Activated CD4-positive, CD25-positive, alpha-beta regulatory T cell treated with anti-CD3 and anti-CD28 coated beads, Interleukin-2, amount 50 U/mL, for 24 hours (primary cell): ENCODE measurements around the gene VBP1.
A peak's percentile ranks its signal among the peaks of the same experiment; 100 is the strongest.
"Not testable (repeated sequence)": the region's sequence is repeated elsewhere in the genome, so short reads cannot be mapped to it uniquely, and the experiment has no call there.

Source experiments
- ATAC-seq, 2 donors: fragments of 150-1000 bp; cut with Tn5 transposase; one replicate each; pipeline ENCODE4 v1.10.0; 2021; ENCODE audit warnings: mild to moderate bottlenecking in 1 of 2, moderate library complexity in 1 of 2

Gene VBP1, protein sequence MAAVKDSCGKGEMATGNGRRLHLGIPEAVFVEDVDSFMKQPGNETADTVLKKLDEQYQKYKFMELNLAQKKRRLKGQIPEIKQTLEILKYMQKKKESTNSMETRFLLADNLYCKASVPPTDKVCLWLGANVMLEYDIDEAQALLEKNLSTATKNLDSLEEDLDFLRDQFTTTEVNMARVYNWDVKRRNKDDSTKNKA

DNA sequence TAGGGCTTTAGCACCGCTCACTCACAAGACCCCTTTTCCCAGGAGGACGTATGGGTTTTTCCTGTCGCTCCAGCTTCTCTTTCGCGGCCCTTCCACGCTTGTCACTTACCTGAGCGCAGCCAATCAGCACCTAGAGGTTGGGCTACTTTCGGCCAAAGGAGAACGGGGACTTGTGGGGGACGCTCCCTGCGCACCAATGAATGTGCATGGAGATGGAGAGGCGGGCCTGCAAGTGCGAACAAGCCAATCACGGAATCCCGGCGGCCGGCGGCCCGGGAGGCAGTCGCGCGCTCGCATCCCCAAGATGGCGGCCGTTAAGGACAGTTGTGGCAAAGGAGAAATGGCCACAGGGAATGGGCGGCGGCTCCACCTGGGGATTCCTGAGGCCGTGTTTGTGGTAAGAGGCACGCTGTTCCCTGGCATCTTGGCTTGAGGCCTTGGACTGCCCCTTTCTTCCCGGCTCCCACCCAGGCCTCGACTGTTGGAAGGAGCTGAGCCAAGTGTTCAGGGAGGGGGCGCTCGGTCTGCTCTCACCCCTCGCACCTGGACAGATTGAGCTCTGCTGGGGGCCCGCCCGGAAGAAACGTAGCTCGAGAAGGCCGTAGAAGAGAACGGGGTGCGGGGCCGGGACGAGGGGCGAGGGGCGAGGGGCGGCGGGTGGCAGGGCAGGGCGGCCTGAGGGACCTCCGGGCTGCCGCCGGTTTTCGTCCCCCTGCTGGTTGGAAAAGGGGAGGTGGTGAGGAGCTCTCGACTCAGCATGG, at the start of gene VBP1:
VBP1 (plus strand) TSS at position 282 of the 761 bp plus-strand sequence; CDS start at position 305, 23 bp downstream.
- peak; percentile 99 for ATAC-seq

DNA sequence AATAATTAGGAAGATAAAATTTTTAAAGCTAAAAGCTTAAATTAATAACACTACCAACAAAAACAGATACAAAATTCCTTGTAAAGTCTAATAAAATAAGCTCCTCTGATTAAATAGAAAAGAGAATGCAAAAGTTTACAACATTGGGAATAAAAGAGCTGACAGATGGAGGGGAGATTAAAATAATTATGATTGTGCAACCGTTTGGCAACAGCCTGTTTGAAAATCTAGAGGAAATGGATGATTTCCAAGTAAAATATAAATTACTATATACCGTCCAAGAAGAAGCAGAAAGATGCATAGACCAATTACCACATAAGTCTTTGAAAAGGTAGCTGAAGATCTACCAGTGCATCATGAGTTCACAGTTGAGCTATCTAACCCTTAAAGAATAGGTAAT, 46.4 kb upstream of the VBP1 start:
- ATAC-seq: no peak

DNA sequence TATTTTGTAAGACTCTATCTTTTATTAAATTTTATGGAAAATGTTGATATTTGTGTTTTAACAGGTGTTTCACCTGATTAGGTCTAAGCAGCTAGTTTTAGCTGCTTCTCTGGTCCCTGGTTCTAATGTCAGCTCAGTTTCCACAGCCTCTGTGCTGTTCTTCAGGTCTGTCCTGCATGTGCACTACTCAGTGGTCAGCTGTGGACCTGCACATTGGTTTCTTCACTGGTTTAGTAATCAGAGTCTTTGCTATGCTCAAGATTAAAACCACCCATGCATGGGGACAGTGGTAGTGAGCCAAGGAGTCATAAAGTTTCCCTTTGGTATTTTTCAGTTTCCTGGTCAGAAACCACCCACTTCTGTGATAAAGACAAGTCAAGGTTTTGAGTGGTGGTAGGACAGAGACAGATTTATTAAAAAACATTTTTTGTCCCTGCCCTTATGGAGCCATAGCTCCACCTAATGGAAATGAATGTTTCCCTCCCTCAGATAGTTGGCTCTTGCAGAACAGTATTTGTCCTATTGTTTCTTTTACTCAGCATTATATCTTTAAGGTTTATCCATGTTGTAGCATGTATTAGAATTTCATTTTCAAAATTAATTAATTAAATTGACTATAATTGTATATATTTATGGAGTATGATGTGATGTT, 36.8 kb upstream of the VBP1 start:
- ATAC-seq: no peak

DNA sequence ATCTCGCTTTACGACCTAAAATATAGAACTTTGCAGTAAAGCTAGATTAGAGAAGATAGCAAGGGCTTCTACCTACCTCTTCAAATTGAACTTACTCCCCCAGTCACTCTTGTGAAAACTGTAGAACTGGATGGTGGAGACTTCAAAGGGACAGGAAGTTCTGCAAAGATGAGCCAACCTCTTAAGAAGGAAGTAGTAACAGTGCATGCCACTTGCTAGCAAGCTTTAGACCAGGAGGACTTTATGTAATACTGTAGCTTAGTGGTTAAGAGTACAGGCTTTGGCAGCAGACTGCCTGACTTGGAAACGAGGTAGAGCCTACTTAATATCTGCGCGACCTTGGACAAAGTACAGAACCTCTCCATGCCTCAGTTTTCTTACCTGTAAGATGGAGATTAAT, 27.5 kb upstream of the VBP1 start:
- ATAC-seq: peak; percentile 58 to 63

DNA sequence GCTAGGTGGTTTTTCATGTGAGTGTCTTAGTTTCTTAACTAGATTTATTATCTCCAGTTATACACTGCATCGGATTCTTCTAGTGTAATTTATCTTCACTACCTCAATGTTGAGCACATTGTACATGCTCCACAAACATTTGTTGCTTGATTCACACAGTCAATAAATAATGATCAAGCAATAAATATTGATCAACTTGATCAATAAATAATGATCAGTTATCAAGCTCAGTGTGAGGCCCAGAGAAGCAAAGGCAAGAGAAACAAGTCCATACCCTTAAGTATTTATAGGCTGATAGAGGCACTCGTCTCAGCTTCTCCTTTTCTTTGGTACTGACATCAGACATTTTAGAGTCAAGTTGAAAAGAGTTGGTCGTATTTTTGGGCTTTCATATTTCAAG, 5.1 kb upstream of the VBP1 start:
- no peak for ATAC-seq

DNA sequence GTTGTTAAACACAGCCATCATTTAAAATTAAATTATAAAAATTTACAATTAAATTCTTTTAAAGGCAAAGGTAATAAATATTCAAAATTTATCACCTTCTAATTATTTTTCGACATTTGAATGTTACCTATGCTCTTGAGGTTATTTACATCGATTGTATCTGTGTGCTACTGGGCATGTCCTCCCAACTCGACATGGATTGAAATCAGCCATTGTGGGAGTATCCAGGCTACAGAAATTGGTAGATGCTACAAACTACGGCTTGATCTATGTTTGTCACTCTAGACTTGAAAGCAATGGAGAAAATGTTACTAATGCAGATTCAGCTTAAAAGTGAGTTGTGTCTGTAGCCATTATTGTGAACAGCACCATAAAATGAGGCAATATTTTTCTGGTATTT, 2.5 kb upstream of the VBP1 start:
- ATAC-seq: no peak

DNA sequence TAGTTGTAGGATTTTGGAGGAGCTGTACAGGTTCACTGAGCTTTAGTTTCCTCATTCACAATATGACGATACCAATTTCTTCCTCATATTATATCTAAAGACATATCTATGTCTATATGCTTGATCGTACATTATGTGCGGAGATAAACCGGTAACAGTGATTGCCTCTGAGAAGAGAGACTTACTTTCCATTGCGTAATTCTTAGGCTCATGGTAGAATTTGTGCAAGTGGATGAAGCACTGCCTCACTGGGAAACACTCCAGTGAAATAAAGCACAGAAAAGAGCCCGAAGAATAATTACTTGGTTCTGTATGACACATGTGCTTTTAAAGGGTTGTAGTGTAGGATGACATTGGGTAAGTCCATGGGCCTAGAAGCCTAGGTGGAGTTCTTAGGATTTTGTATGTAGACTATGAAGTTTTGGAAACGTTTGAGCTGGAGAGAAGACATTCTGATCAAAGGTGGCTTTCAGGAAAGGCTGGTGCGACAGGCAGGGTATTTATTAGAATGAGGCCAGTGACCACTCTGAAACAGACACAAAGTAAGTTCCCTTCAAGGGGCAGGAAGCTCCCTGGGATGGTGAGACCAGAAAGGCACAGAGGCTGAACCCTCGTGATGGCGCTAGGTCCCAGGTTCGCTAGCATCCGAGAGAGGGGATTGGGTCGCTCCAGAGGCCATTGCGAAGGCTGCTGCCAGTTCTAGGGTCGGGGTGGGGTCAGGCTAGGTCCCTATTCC, 649 bp upstream of the VBP1 start:
- peak; percentile 18 to 24 for ATAC-seq

DNA sequence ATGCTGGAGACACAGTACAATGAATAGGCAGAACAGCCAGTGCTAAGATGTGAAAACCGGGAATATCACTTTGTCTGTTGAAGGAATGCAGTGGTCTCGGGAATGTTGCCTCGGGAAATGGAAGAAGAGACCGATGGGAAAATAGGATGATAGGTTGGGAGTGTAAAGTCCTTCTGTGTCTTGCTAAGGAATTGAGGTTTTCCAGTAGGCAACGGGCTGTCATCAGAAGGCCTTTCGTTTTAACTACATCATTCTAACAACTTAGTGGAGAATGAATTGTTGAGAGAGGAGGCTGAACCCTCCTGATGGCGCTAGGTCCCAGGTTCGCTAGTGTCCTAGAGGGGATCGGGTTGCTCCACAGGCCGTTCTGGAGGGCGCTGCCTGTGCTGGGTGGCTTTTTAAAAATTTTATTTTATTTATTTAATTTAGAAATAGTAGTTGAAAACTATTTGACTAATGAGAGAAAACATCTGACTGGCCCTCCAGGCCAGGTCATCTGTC, 730 bp downstream of the VBP1 start:
- ATAC-seq: no peak

DNA sequence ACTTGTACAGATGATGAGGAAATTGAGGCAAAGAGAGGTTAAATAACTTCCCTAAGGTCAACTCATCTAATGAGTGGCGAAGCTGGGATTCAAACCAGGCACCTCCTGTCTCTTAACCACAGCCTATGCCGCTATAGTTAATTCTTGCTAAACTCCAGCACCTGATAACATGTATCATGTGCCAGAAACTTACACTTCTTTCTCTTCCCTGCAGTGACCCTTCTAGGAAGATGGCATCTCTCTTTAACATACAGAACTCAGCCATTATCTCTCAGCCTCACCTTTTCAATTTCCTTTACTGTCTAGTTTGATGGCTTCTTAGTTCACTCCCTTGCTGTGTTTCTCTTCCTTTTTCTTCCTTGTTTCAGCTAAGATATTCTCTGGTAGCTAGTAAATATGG, 2.5 kb downstream of the VBP1 start:
- ATAC-seq: no peak

DNA sequence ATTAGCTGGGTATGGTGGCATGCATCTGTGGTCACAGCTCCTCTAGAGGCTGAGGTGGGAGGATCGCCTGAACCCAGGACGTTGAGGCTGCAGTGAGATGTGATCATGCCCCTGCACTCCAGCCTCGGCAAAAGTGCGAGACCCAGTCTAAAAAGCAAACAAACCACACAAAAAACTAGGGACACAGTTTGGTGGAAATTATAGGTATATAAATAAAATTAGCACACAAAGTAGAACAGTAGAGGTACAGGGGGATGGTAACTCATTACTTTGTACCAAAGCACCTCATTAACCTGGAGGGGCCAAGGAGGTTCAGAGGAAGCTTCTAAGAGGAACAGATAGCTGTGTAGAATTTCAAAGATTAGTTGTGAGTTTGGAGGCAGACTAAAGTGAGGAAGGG, 5.1 kb downstream of the VBP1 start:
- ATAC-seq: no peak

DNA sequence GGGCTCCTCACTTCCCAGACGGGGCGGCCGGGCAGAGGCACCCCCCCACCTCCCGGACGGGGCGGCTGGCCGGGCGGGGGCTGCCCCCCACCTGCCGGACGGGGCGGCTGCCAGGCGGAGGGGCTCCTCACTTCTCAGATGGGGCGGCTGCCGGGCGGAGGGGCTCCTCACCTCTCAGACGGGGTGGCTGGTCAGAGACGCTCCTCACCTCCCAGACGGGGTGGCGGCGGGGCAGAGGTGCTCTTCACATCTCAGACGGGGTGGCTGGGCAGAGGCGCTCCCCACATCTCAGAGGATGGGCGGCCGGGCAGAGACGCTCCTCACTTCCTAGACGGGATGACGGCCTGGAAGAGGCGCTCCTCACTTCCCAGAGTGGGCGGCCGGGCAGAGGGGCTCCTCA, 7.5 kb downstream of the VBP1 start:
- not testable (repeated sequence) for ATAC-seq

DNA sequence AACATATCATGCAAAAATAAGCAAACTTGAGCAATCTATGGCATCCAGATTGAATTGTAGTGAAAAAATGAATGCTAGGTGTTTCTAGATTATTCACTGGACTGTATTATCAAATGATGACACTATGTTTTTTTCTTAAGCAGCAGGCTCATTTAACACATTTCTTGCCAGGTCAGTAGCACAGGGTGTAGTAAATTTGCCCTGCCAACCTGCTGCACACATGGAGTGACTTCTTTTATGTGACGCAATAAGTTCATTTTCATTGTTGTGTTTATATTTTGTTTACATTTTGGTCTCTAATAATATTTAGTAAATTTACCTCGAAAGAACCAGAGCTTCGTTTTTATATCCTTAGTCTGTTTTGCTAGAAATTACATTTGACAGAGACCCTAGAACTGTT, 9.5 kb downstream of the VBP1 start:
- ATAC-seq: no peak

DNA sequence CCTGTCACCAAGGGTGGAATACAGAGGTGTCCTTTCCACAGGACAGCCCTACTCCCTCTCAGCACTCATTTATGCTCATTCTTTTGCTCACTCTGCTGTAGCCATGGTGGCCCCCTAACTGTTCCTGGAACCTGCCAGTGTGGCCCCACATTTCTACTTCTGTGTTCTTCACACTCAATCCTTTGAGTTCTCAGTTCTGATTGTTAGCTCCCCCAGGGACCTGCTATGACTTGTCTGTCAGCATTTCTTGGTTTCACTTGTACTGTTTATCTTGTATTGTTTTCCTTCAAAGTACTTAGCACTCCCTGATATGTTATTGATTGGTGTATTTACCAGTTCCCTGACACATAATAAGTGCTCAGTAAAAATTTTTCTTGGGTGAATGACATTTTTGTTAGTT, 14.9 kb downstream of the VBP1 start:
- ATAC-seq: no peak

DNA sequence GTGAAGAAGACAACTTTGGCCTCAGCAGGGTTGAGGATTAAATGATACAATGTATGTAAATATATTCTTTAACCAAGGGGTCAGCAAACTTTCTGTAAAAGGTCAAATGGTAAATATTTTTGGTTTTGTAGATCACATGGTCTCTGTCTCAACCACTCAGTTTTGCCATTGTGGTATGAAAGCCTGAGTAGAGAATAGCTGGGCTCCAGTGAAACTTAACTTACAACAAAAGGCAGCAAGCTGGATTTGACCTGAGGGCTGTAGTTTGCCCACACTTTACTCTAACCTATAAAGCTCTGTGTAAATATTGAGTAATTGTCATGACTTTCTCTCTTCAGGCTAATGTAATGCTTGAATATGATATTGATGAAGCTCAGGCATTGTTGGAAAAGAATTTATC, 19.6 kb downstream of the VBP1 start:
- ATAC-seq: no peak

DNA sequence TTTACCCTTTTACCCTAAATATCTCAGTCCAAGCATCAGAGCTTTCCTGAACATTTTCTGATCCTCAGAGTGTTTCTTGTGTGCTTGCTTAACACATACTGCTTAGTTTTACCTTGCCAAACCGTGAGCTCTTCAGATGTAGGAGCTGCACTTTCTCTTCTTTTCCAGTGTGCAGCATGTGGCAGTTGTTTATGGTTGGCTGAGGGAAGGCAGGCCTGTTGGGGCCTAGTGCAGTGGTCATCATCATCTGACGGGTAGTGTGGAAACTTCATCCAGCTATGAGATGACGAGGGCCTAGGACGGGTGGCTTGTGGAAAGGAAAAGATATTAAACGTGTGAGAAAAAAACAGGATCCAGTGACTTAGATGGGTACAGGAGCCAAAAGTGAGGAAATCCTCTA, 21.5 kb downstream of the VBP1 start:
- ATAC-seq: no peak

DNA sequence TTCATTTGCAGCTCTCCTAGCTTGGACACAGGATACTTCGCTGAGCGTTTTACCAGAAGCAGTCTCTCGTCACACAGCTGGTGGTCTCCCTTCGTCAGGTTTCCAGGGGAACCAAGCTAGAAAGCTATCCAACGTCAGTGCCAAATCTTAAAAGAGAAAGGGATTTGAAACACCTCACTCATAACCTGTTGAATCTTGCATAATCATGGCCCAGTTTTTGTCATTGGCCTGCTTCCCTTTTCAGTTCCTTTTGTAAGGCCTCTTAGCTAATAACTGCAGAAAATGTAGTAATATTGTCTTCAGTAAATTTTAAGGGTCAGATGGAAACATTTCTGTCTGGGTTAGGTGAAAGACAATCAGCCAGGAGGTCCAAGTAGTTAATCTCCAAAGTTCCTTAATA, 26.0 kb downstream of the VBP1 start:
- no peak for ATAC-seq

DNA sequence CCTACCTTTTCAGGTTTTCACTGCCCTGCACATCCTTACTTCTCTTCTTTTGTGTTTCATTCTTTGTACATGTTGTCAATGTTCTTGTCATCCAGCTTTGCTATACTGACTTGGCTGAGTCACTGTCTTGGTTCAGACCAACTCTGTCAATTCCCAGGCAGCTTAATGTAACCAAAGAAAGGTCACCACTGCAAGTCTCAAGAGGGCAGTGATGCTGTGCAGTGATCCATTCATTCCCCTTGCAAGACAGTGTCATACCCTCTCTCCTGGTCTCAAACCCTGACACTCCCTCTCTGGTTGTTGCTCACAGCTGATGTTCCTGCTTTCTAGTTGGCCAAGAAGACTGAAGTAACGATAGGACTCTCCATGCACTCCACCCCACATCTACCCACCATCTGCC, 30.5 kb downstream of the VBP1 start:
- ATAC-seq: peak in 1 of 2 donors; percentile 13

DNA sequence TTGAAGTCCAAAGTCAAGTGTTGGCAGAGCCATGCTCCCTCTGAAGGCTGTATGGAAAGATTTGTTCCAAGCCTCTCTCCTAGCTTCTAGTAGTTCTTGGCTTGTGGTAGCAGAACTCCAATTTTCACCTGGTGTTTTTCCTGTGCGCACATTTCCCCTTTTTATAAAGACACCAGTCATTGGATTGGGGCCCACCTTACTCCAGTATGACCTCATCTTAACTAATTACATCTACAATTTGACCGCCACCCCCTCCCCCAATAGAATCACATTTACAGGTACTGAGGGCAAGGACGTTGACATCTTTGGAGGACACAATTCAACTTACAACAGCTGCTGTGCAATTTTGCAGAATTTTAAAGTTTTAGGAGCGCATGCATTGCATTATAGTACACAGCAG, 31.2 kb downstream of the VBP1 start:
- ATAC-seq: no peak

DNA sequence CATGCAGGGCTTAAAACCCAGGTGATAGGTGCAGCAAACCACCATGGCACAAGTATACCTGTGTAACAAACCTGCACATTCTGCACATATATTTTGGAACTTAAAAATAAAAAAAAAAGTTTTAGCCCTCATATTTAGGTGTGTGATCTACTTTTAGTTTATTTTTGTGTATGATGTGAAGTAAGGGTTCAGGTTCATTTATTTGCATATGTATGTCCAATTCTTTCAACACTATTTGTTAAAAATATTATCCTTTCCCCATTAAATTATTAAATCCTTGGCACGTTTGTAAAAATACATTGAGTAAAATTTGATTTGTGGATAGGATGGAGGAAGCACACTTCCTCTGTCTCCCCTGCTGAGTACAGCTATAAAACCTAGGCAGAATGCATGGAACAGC, 35.1 kb downstream of the VBP1 start:
- no peak for ATAC-seq

DNA sequence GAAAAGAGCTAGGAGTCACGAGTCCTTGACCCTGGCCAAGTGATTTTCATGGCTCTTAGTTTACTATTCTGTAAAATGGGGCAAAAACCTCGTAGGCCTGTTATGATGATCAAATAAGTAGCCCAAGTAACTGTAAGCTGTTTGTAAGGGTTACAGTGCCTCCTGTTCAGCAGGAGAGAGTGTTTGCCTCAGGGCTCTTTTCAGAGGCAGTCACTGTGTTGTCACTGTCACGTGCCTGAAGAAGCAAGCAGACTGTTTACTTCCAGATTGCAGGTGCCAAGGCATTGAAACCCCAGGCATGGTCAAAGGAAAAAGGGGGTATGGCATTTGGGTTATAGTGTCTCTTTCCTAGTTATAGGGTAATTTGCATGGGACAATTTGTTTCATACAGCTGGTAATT, 43.5 kb downstream of the VBP1 start:
- ATAC-seq: no peak

DNA sequence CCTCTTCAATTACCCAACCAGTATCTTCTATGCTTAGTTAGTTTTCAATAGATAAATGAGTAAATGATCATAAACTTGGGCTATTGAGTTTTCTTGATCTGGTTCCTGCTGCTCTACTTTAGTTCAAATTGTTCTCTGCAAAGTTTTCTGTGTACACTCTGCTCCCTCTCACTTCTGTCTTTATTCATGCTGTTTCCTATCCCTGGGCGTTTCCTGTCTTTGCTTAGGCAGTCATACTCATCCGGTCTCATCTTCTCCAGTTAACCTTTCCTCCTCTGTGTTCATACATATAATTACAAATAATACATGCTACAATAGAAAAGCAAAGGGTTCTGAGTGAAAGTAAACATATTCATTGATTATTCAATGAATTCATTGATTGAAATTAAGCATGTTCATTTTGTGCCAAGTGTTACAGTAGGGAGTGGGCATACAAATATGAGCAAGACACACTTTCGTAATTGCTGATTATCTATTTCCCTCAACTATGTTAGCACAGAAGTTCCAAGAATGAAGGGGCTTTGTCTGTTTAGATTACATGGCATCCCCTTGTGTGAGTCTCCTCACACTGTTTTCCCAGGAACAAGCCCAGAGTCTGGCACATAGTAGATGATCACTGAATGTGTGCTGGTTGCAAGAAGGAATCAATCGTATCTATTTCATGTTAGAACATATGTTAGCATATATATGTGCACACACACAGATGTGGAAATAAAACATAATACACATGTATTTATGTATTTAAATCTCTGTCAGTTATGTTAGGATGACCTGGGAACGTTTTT, 46.9 kb downstream of the VBP1 start:
- ATAC-seq: no peak

DNA sequence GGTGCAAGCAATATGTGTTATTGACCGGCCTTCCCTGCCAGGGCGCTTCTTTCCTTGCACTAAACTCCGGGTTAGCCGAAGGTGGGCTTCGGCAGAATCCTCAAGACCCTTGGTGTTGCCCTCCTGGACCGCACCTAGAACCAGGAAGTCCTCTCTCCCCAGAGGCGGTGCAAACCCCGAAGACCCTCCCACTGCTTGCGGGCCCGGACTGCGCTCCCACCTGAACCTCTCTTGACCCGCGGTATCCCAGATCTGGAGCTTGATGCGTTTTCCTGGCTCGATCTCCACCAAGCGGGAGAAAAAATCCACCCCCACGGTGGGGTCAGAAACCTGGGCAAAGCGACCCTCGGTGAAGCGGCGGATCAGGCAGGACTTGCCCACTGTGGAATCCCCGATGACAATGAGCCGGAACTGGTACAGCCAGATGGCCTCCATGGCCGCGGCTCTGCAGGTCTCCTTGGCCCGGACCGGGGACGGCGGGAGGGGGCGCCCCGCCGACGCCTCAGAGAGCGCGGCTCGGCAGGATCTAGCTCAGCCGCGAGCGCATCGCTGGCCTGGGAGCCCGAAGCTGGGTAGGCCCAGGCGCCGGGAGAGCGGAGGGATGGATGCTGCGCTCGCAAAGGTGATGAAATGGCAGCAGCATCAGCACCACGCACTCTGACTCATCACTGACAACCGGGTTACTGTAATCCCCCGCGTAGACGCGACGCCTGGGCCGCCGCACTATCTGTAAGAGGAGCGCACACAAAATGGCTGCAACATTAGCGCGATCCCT, 47.8 kb downstream of the VBP1 start, which contains the start of gene RAB39B:
RAB39B (minus strand) TSS at position 638 of the 775 bp plus-strand sequence; CDS start at position 435, 203 bp downstream.
- peak; percentile 98 to 99 for ATAC-seq
